Neural progenitor cell (in vitro differentiated cells): ENCODE results near the gene FILIP1. TPM values are rescaled to one million over a fixed set of nuclear protein-coding genes. Genes with fewer than 3 reads are reported as not detected.

Experiments
- DNase-seq: peaks from one replicate; pipeline ENCODE4 v3.0.0-alpha.2; 2016; ENCODE audit warnings: low spot score
- H2AFZ ChIP-seq: fragments of 200-600 bp; sonication (generic); replicated peaks from 2 replicates; pipeline ENCODE4 v1.6.1; 2016; ENCODE audit warnings: antibody characterized with exemption
- H3F3A ChIP-seq: fragments of 200-600 bp; sonication (generic); 2 replicates; pipeline ENCODE4 v1.6.1; 2016; ENCODE audit warnings: antibody characterized with exemption, low read depth
- H3K27ac ChIP-seq: fragments of 200-600 bp; sonication (generic); 2 replicates; pipeline ENCODE4 v1.5.1; 2016; ENCODE audit warnings: mild to moderate bottlenecking
- H3K27me3 ChIP-seq: fragments of 200-600 bp; sonication (generic); 2 replicates; pipeline ENCODE4 v1.6.1; 2016; ENCODE audit warnings: mild to moderate bottlenecking, moderate library complexity
- H3K36me3 ChIP-seq: fragments of 200-600 bp; sonication (generic); 2 replicates; pipeline ENCODE4 v1.5.1; 2016
- H3K4me1 ChIP-seq: fragments of 200-600 bp; sonication (generic); 2 replicates; pipeline ENCODE4 v1.6.1; 2016; ENCODE audit warnings: mixed run types
- H3K4me2 ChIP-seq: fragments of 200-600 bp; sonication (generic); 2 replicates; pipeline ENCODE4 v1.6.1; 2016
- H3K4me3 ChIP-seq: fragments of 200-600 bp; sonication (generic); 2 replicates; pipeline ENCODE4 v1.5.1; 2016
- H3K79me2 ChIP-seq: fragments of 200-600 bp; sonication (generic); 2 replicates; pipeline ENCODE4 v1.6.1; 2016; ENCODE audit warnings: low read depth
- H3K9ac ChIP-seq: fragments of 200-600 bp; sonication (generic); 2 replicates; pipeline ENCODE4 v1.6.1; 2016
- H3K9me3 ChIP-seq: fragments of 200-600 bp; sonication (generic); 2 replicates; pipeline ENCODE4 v1.5.1; 2016; ENCODE audit warnings: low read depth
- H4K20me1 ChIP-seq: fragments of 200-600 bp; sonication (generic); 2 replicates; pipeline ENCODE4 v1.6.1; 2016; ENCODE audit warnings: low read depth
- H3K27ac Mint-ChIP-seq: 3 replicates; pipeline ENCODE4 v1.8.0; 2021; ENCODE audit warnings: mixed read lengths
- H3K27me3 Mint-ChIP-seq: 2 replicates; pipeline ENCODE4 v1.8.0; 2022; ENCODE audit warnings: low read depth, mild to moderate bottlenecking, inconsistent platforms, moderate library complexity, mixed read lengths; ENCODE audit not compliant: insufficient read depth
- H3K36me3 Mint-ChIP-seq: 3 replicates; pipeline ENCODE4 v1.8.0; 2021; ENCODE audit warnings: mixed read lengths
- H3K4me1 Mint-ChIP-seq: 3 replicates; pipeline ENCODE4 v1.8.0; 2021; ENCODE audit warnings: mixed read lengths
- H3K4me3 Mint-ChIP-seq: 3 replicates; pipeline ENCODE4 v1.8.0; 2021; ENCODE audit warnings: mild to moderate bottlenecking, moderate library complexity, mixed read lengths
- H3K9me3 Mint-ChIP-seq: 3 replicates; pipeline ENCODE4 v1.8.0; 2020; ENCODE audit warnings: mixed read lengths
- CTCF ChIP-seq: fragments of 200-600 bp; sonication (generic); IDR thresholded peaks from 2 replicates; pipeline ENCODE4 v1.5.1; 2017; ENCODE audit warnings: antibody characterized with exemption, mild to moderate bottlenecking
- EZH2 ChIP-seq: fragments of 200-600 bp; sonication (generic); IDR thresholded peaks from 2 replicates; pipeline ENCODE4 v1.6.1; 2017; ENCODE audit warnings: antibody characterized with exemption, mild to moderate bottlenecking, moderate library complexity
- EZH2phosphoT487 ChIP-seq: fragments of 200-600 bp; sonication (generic); IDR thresholded peaks from 2 replicates; pipeline ENCODE4 v1.6.1; 2017; ENCODE audit warnings: antibody characterized with exemption
- total RNA-seq: library from RNA; depleted of rRNA; stranded (reverse); fragments of >200 nt; gene quantifications from 2 replicates; pipeline ENCODE4 v1.2.3, GENCODE V29; 2015; ENCODE audit warnings: low replicate concordance

FILIP1 gene
- total RNA-seq, 1 donor from 2014 or later, result 22.6 TPM

- Mint-ChIP-seq H3K27ac (no peak overlapping the region), H3K9me3 (no peaks in the 10 kb centered on the region), H3K4me1 (peaks cover 2% of the 10 kb centered on the region), H3K27me3 (no peaks in the 10 kb centered on the region), H3K36me3 (no peaks in the 10 kb centered on the region), H3K4me3 (no peak overlapping the region)
- Histone ChIP-seq H4K20me1 (no peaks in the 10 kb centered on the region), H3K27ac (no peak overlapping the region), H3K4me1 (no peaks in the 10 kb centered on the region), H3K36me3 (no peaks in the 10 kb centered on the region), H3K27me3 (no peaks in the 10 kb centered on the region), H3K4me3 (no peak overlapping the region), H2AFZ (no peak overlapping the region), H3K79me2 (no peaks in the 10 kb centered on the region), H3K9me3 (no peaks in the 10 kb centered on the region), H3F3A (no peaks in the 10 kb centered on the region), H3K4me2 (no peak overlapping the region), H3K9ac (no peak overlapping the region)
- DNase-seq, result no peak
- TF ChIP-seq EZH2, result no peak
- TF ChIP-seq EZH2phosphoT487, result no peak
- no peak for TF ChIP-seq CTCF
Measured at GRCh38 chr6:75424618-75425548, 68.7 kb downstream of the FILIP1 start.

DNA sequence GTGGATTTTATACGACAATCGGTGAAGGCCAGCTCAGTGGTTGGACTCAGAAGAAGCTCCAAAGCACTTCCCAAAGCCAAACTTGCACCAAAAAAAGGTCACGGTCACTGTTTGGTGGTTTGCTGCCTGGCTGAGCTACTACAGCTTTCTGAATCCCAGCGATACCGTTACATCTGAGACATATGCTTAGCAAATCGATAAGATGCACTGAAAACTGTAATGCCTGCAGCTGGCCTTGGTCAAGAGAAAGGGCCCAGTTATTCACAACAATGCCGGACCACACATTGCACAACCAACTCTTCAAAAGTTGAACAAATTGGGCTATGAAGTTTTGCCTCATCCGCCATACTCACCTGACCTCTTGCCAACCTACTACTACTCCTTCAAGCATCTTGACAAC lies 70.2 kb downstream of the FILIP1 start:
- Histone ChIP-seq H2AFZ (no peak overlapping the region), H3K4me2 (no peak overlapping the region), H4K20me1 (no peaks in the 10 kb centered on the region), H3K27ac (no peak overlapping the region), H3K27me3 (no peaks in the 10 kb centered on the region), H3K79me2 (no peaks in the 10 kb centered on the region), H3K4me1 (no peaks in the 10 kb centered on the region), H3K9me3 (no peaks in the 10 kb centered on the region), H3K9ac (no peak overlapping the region), H3K4me3 (no peak overlapping the region), H3F3A (no peaks in the 10 kb centered on the region), H3K36me3 (no peaks in the 10 kb centered on the region)
- Mint-ChIP-seq H3K27ac (no peak overlapping the region), H3K4me1 (peaks cover 7% of the 10 kb centered on the region), H3K4me3 (no peak overlapping the region), H3K9me3 (no peaks in the 10 kb centered on the region), H3K27me3 (no peaks in the 10 kb centered on the region), H3K36me3 (no peaks in the 10 kb centered on the region)
- TF ChIP-seq EZH2 (no peak), CTCF (no peak), EZH2phosphoT487 (no peak)
- DNase-seq, result no peak

DNA sequence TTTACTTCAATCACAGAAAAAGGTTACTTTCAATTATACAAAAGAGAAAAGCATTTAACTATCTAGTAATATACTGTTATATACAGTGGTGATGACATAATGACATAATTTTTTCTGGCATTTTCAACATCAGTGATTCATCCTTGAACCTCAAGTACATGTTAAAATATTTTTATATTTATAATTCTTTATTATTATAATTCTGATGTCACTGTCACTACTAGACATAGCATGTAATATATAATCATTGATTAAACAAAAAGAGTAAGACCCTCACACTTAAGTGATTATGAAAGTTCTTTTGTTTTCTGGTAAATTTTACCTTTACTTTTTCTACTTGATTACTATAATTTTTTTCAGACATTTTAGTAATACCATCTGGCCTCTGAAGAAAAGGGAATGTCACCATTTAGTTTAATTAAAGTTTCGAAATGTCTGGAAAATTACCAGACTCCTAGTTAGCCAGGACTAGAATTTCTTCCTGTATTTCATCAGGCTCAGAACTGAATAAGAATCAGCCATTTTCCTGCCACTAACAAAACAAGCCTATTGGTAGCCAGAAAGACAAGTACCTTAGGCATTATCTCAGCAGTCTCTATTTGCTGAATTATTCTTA lies 71.5 kb downstream of the FILIP1 start:
- Mint-ChIP-seq H3K36me3 (no peaks in the 10 kb centered on the region), H3K9me3 (no peaks in the 10 kb centered on the region), H3K27me3 (no peaks in the 10 kb centered on the region), H3K4me3 (no peak overlapping the region), H3K4me1 (peaks cover 7% of the 10 kb centered on the region), H3K27ac (no peak overlapping the region)
- no peak for DNase-seq
- Histone ChIP-seq H3K4me1 (no peaks in the 10 kb centered on the region), H4K20me1 (no peaks in the 10 kb centered on the region), H3K9me3 (no peaks in the 10 kb centered on the region), H3K27me3 (no peaks in the 10 kb centered on the region), H3K4me2 (no peak overlapping the region), H2AFZ (no peak overlapping the region), H3K79me2 (no peaks in the 10 kb centered on the region), H3F3A (no peaks in the 10 kb centered on the region), H3K36me3 (no peaks in the 10 kb centered on the region), H3K27ac (no peak overlapping the region), H3K4me3 (no peak overlapping the region), H3K9ac (no peak overlapping the region)
- TF ChIP-seq CTCF, result no peak
- TF ChIP-seq EZH2phosphoT487, result no peak
- TF ChIP-seq EZH2, result no peak
